HepG2 (cell line): ENCODE measurements around the gene KDM4D. TPM values are rescaled to one million over a fixed set of nuclear protein-coding genes. Genes with fewer than 3 reads are reported as not detected.

Experiments
- ATAC-seq: fragments of 200-7000 bp; cut with Tn5 transposase; 3 replicates; pipeline ENCODE4 v1.9.1; 2020; ENCODE audit warnings: mild to moderate bottlenecking, moderate library complexity
- BruUV-seq: library from RNA; stranded (reverse); fragments of 400-500 nt; replicated peaks from 2 replicates; lab custom pipeline; 2021; lab: Mats Ljungman, UMichigan
- CTCF ChIA-PET: fragments of 300-600 bp; formaldehyde crosslinking; extraction: SDS; loops from one replicate; lab custom pipeline; 2021; ENCODE audit warnings: low total read pairs, inconsistent platforms, low intra/inter-chr PET ratio; lab: Yijun Ruan, JAX
- POLR2A ChIA-PET: fragments of 350-600 bp; sonication (Branson Sonifier 250); formaldehyde crosslinking; loops from one replicate; lab custom pipeline; 2020; ENCODE audit warnings: antibody characterized with exemption, inconsistent platforms; lab: Yijun Ruan, JAX
- DNase-seq: peaks from one replicate; pipeline ENCODE4 v3.0.0-alpha.2; 2015; ENCODE audit warnings: low spot score
- FAIRE-seq: peaks from 3 replicates; lab custom pipeline; 2011; peaks lifted over from hg19 to GRCh38; lab: Jason Lieb, UNC
- H2AFZ ChIP-seq: one replicate; pipeline ENCODE4 v1.6.1; 2011; ENCODE audit warnings: low read length, inconsistent platforms
- H3K27ac ChIP-seq: fragments of 300-600 bp; 3 replicates; pipeline ENCODE4 v1.8.0; 2011; ENCODE audit warnings: mixed run types, mild to moderate bottlenecking, mixed read lengths, low read length, inconsistent platforms; ENCODE audit not compliant: insufficient read depth; ENCODE audit errors: extremely low read length
- H3K27me3 ChIP-seq, 2 experiments: fragments of 200-600 bp in 1 of 2; 2 replicates in 1 of 2; 3 replicates in 1 of 2; pipeline versions ENCODE4 v1.6.0 to v1.8.0; 2011; ENCODE audit warnings: low read length in 2 of 2, mild to moderate bottlenecking in 2 of 2, moderate library complexity in 2 of 2, inconsistent platforms in 1 of 2; ENCODE audit not compliant: insufficient read depth in 2 of 2, control insufficient read depth in 1 of 2
- H3K36me3 ChIP-seq, 2 experiments: fragments of 200-600 bp in 1 of 2; replicated peaks in 1 of 2; 2 replicates in 1 of 2; 3 replicates in 1 of 2; pipeline versions ENCODE4 v1.5.1 to v1.8.0; 2011; ENCODE audit warnings: low read length in 2 of 2, inconsistent platforms in 1 of 2; ENCODE audit not compliant: insufficient read depth in 2 of 2, control insufficient read depth in 1 of 2
- H3K4me1 ChIP-seq: 2 replicates; pipeline ENCODE4 v1.5.1; 2012; ENCODE audit warnings: low read length, inconsistent platforms; ENCODE audit not compliant: insufficient read depth
- H3K4me2 ChIP-seq: 2 replicates; pipeline ENCODE4 v1.6.0; 2011; ENCODE audit warnings: low read depth, low read length, inconsistent platforms
- H3K4me3 ChIP-seq, 3 experiments: fragments of 200-600 bp in 1 of 3; sonication (generic), shearing (Covaris generic) in 1 of 3; replicated peaks in 1 of 3; 2 replicates each; pipeline ENCODE4 v1.5.1; 2011 to 2016; ENCODE audit warnings: low read length in 3 of 3, inconsistent platforms in 2 of 3, low read depth in 2 of 3, mild to moderate bottlenecking in 2 of 3, control low read depth in 1 of 3, mixed read lengths in 1 of 3; ENCODE audit not compliant: insufficient read depth in 1 of 3
- H3K79me2 ChIP-seq: one replicate; pipeline ENCODE4 v1.6.1; 2011; ENCODE audit warnings: low read length, inconsistent platforms; ENCODE audit not compliant: insufficient read depth
- H3K9ac ChIP-seq: 2 replicates; pipeline ENCODE4 v1.6.0; 2011; ENCODE audit warnings: mild to moderate bottlenecking, low read depth, low read length, inconsistent platforms; ENCODE audit not compliant: insufficient read depth
- H3K9me3 ChIP-seq: 2 replicates; pipeline ENCODE4 v1.5.1; 2012; ENCODE audit warnings: mild to moderate bottlenecking, low read length
- H4K20me1 ChIP-seq: 2 replicates; pipeline ENCODE4 v1.6.0; 2011; ENCODE audit warnings: inconsistent platforms, mild to moderate bottlenecking, low read length, moderate library complexity; ENCODE audit not compliant: insufficient read depth
- AHR ChIP-seq: IDR thresholded peaks from 2 replicates; pipeline ENCODE4 v1.6.1; 2018; ENCODE audit warnings: missing genetic modification reagents, missing compliant biosample characterization
- HNRNPLL ChIP-seq: fragments of 200-400 bp; formaldehyde crosslinking; IDR thresholded peaks from 2 replicates; pipeline ENCODE4 v1.6.1; 2017; ENCODE audit warnings: mild to moderate bottlenecking, low read depth, low read length; ENCODE audit not compliant: poor library complexity, severe bottlenecking
- PAX8 ChIP-seq: sonication (generic); formaldehyde crosslinking; IDR thresholded peaks from 2 replicates; pipeline ENCODE4 v1.8.0; 2022; ENCODE audit warnings: mild to moderate bottlenecking, missing genetic modification reagents, borderline replicate concordance
- PRDM10 ChIP-seq: sonication (generic); formaldehyde crosslinking; IDR thresholded peaks from 2 replicates; pipeline ENCODE4 v1.4.0; 2020; ENCODE audit warnings: low read depth, missing genetic modification reagents
- RCOR2 ChIP-seq: IDR thresholded peaks from 2 replicates; pipeline ENCODE4 v1.6.1; 2016; ENCODE audit warnings: missing biosample characterization, missing genetic modification reagents
- SCMH1 ChIP-seq: sonication (generic); formaldehyde crosslinking; IDR thresholded peaks from 2 replicates; pipeline ENCODE4 v1.9.0; 2021; ENCODE audit warnings: missing genetic modification reagents, mild to moderate bottlenecking, borderline replicate concordance
- TBP ChIP-seq: sonication (generic); formaldehyde crosslinking; IDR thresholded peaks from 2 replicates; pipeline ENCODE4 v1.5.0; 2020; ENCODE audit warnings: missing genetic modification reagents
- ZNF556 ChIP-seq: sonication (generic); formaldehyde crosslinking; IDR thresholded peaks from 2 replicates; pipeline ENCODE4 v1.4.0; 2020; ENCODE audit warnings: mild to moderate bottlenecking, missing genetic modification reagents, borderline replicate concordance
- ZNF850 ChIP-seq: sonication (generic); formaldehyde crosslinking; conservative IDR thresholded peaks from 2 replicates; pipeline ENCODE4 v1.9.0; 2021; ENCODE audit warnings: mild to moderate bottlenecking, missing genetic modification reagents
- WGBS: methylation state at CpG from one replicate; pipeline ENCODE4 v1.1.6; 2017; ENCODE audit warnings: low lambda C conversion rate; 5-methylcytosine and 5-hydroxymethylcytosine counted together
- in situ Hi-C: cut with HindIII; loops from 2 replicates; pipeline ENCODE4 v1.10.0; 2017; ENCODE audit warnings: low pct_unique_long_range_greater_than_20kb; ENCODE audit not compliant: extremely low pct_ligation_motif_present
- intact Hi-C: fragments of 100-400 bp; cut with micrococcal nuclease; formaldehyde crosslinking; loops from one replicate; pipeline ENCODE4 v1.10.0; 2022; ENCODE audit not compliant: unreplicated experiment
- polyA plus RNA-seq, 8 experiments: library from polyadenylated mRNA; depleted of rRNA in 3 of 8; stranded (reverse) in 7 of 8; unstranded in 1 of 8; fragments of >200 nt; fragmentation: Illumina TruSeq in 4 of 8; extraction: Trizol in 4 of 8; gene quantifications; 2 replicates each; pipeline versions ENCODE4 v1.2.1 to v1.2.3, GENCODE V29; 2011 to 2016; ENCODE audit warnings: low read depth in 4 of 8, missing spikeins in 1 of 8, mixed read lengths in 1 of 8; ENCODE audit not compliant: insufficient read depth in 1 of 8
- total RNA-seq, 5 experiments: library from RNA; depleted of rRNA; stranded (reverse); fragments of >200 nt; fragmentation: Illumina TruSeq; extraction: Trizol; gene quantifications; 2 replicates each; pipeline ENCODE4 v1.2.3, GENCODE V29; 2016; ENCODE audit warnings: low read depth in 1 of 5

The KDM4D gene
- total and polyA plus RNA-seq, 2 of the 13 experiments (the other 11 are each of a cell fraction or from before 2014, with no cell fraction given), result 0.96 to 1.3 TPM

DNA sequence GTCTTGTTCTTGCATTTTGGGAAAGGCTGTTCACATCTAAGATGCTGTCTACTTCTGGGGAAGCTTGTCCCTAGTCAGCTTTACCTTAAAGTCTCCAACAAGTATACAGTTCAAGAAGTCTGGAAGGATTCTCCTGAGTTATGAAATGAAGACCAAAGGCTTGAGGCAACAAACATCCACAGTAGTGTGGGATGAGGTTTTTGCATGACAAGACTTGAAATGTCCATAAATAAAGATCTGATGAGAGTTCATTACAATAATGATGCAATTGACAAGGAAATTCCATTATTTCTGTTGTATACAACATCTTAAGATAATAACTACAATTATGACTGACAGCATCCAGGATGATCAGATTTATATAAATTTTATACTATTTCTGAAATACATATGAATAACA, 30.2 kb downstream of the KDM4D start:
- no peak overlapping the region for H2AFZ ChIP-seq
- in situ Hi-C loops (no loop called here), intact Hi-C loops (no loop called here)
- no peak overlapping the region for H3K9ac ChIP-seq
- H3K4me3 ChIP-seq, result no peak overlapping the region
- DNase-seq (no peak), ATAC-seq (no peak), FAIRE-seq (no peak)
- no peak for TF ChIP-seq AHR (CRISPR knock-in tag)
- no peak for TF ChIP-seq TBP (CRISPR knock-in tag)
- no peak for TF ChIP-seq PAX8 (CRISPR knock-in tag)
- TF ChIP-seq ZNF556 (CRISPR knock-in tag), result no peak
- no peak for TF ChIP-seq RCOR2
- no peak for TF ChIP-seq SCMH1 (CRISPR knock-in tag)
- no peak for TF ChIP-seq HNRNPLL
- no peaks in the 10 kb centered on the region for H3K79me2 ChIP-seq
- no peaks in the 10 kb centered on the region for H3K9me3 ChIP-seq
- no peak overlapping the region for H3K27ac ChIP-seq
- no peaks in the 10 kb centered on the region for H3K27me3 ChIP-seq
- no peaks in the 10 kb centered on the region for H3K4me1 ChIP-seq
- BruUV-seq, result no TSS peak
- CTCF ChIA-PET, result no interaction called here
- POLR2A ChIA-PET, result no interaction called here
- H4K20me1 ChIP-seq, result no peaks in the 10 kb centered on the region
- H3K4me2 ChIP-seq, result no peak overlapping the region
- H3K36me3 ChIP-seq, result no peaks in the 10 kb centered on the region

DNA sequence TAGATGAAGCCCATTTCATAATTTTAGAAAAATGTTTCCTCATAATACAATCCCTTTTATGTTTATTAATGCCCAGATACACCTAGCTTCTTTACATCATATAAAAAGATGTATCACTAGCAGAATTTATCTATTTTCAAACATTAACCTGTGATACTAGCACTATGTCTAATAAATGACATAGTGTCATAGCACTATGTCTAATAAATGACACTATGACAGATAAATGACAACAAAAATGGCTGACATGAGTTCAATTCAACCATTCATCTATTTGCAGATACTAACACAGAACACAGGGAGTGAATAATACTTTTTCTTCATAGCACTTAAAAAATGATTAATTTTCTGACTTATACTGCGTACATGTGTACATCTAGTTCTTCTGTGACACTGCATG, 32.1 kb downstream of the KDM4D start:
- no peak for DNase-seq
- no TSS peak for BruUV-seq
- H4K20me1 ChIP-seq, result no peaks in the 10 kb centered on the region
- no peak overlapping the region for H3K4me3 ChIP-seq
- TF ChIP-seq ZNF850 (CRISPR knock-in tag) (no peak), PRDM10 (CRISPR knock-in tag) (no peak)
- no peak overlapping the region for H3K4me2 ChIP-seq
- no peak for ATAC-seq
- WGBS, result 0% methylated on average over 1 of the region's 1 CpG
- no peaks in the 10 kb centered on the region for H3K27me3 ChIP-seq
- H3K36me3 ChIP-seq, result no peaks in the 10 kb centered on the region
- in situ Hi-C loops, result no loop called here
- H3K79me2 ChIP-seq, result no peaks in the 10 kb centered on the region
- no peaks in the 10 kb centered on the region for H3K9me3 ChIP-seq
- intact Hi-C loops, result no loop called here
- no peaks in the 10 kb centered on the region for H3K4me1 ChIP-seq
- H3K27ac ChIP-seq, result no peak overlapping the region
- ChIA-PET POLR2A (no interaction called here), CTCF (no interaction called here)
- no peak for FAIRE-seq
- no peak overlapping the region for H3K9ac ChIP-seq
- no peak overlapping the region for H2AFZ ChIP-seq
